HG02943 (cell line): ENCODE measurements around the gene PDE2A.

Experiments
- ATAC-seq: cut with Tn5 transposase; IDR thresholded peaks from one replicate; pipeline ENCODE4 v1.9.1; 2021; ENCODE audit warnings: mild to moderate bottlenecking, low read depth, moderate library complexity; ENCODE audit not compliant: unreplicated experiment

PDE2A gene

GRCh38 chr11:72641522-72642042, 32.6 kb downstream of the PDE2A start:
- ATAC-seq: no peak

- ATAC-seq: no peak
Observed at GRCh38 chr11:72639502-72640375, 34.5 kb downstream of the PDE2A start.

GRCh38 chr11:72637926-72638325, 36.3 kb downstream of the PDE2A start:
- ATAC-seq: no peak

- ATAC-seq: no peak
Observed at GRCh38 chr11:72637198-72637597, 37.0 kb downstream of the PDE2A start.

- ATAC-seq: no peak
Observed at GRCh38 chr11:72636376-72636775, 37.8 kb downstream of the PDE2A start.

- ATAC-seq: no peak
Observed at GRCh38 chr11:72635933-72636332, 38.3 kb downstream of the PDE2A start.

- ATAC-seq: no peak
Observed at GRCh38 chr11:72635309-72635915, 38.8 kb downstream of the PDE2A start.

GRCh38 chr11:72634472-72635095, 39.6 kb downstream of the PDE2A start:
- ATAC-seq: no peak

- ATAC-seq: no peak
Observed at GRCh38 chr11:72634016-72634415, 40.2 kb downstream of the PDE2A start.

GRCh38 chr11:72633068-72633467, 41.2 kb downstream of the PDE2A start:
- no peak for ATAC-seq

GRCh38 chr11:72631806-72632731, 42.2 kb downstream of the PDE2A start:
- ATAC-seq: no peak

GRCh38 chr11:72630104-72630852, 43.9 kb downstream of the PDE2A start:
- no peak for ATAC-seq

GRCh38 chr11:72629266-72629665, 45.0 kb downstream of the PDE2A start:
- no peak for ATAC-seq

- ATAC-seq: no peak
Observed at GRCh38 chr11:72627594-72628281, 46.5 kb downstream of the PDE2A start.

- ATAC-seq: no peak
Observed at GRCh38 chr11:72626414-72626936, 47.7 kb downstream of the PDE2A start.

- ATAC-seq: no peak
Observed at GRCh38 chr11:72625691-72626413, 48.4 kb downstream of the PDE2A start.

GRCh38 chr11:72624496-72625201, 49.6 kb downstream of the PDE2A start:
- ATAC-seq: no peak
